Stimulated activated CD4-positive, alpha-beta T cell treated with anti-CD3 and anti-CD28 coated beads, TNF-alpha, amount 100 ng/mL, for 24 hours (primary cell): ENCODE measurements around the gene ARHGAP22.

ENCODE experiments used
- DNase-seq, 3 experiments: peaks; one replicate each; pipeline ENCODE4 v3.0.0-alpha.2; 2020; ENCODE audit warnings: low read depth in 3 of 3

The ARHGAP22 gene

DNA sequence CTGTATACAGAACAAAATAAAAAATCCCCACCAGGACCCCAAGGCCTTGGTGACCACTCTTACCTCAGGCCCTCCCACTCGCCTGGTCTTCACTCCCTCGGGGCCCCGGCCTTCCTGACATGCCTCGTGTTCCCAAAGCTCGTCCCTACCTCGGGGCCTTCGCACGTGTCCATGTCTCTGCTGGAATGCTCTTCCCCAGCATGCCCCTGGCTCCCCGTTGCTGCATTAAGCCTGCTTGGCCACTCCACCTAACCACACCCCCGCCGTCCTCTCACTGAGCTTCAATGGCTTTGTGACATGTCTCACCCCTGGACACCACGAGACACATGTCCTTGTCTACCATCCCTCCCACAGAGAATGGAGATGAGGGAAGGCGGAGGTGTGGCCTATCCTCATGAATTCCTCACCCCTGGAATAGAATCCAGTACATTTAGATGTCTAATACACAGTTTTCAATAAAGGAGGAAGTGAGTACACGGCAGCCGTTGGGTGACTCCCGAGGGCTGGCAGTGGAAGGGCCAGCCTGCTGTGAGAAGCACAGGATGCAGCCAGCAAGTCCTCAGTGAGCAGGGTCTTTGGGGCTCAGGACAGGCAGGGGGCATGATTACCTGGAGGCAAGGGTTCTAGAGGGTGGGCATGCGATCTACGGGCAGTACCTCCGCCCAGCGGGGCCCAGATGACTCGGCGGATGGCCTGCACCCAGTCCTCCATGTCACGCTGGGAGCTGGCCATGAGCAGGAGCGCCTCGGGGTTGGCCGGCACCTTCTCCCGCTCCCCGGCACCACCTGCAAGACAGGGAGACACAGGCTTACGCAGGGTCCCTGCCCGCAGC, 125.7 kb downstream of the ARHGAP22 start:
- no peak for DNase-seq

DNA sequence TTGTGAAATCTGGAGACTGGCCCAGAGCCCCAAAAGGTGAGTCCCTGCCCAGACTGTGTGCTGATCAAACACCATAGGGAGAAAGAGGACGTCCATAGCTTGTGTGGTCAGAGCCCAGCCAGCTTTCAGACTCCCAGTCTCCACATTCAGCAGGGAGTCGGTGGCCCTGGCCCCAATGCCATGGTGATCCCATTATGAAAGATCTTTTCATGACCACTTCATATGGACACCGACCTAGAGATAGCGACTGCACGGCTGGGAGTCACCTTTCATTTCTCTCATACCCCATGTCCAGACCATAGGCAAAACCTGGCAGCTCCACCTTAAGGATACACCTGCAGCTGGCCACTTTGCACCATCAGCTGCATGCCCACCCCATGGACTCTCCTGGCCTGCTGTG, 126.4 kb downstream of the ARHGAP22 start:
- DNase-seq = no peak

DNA sequence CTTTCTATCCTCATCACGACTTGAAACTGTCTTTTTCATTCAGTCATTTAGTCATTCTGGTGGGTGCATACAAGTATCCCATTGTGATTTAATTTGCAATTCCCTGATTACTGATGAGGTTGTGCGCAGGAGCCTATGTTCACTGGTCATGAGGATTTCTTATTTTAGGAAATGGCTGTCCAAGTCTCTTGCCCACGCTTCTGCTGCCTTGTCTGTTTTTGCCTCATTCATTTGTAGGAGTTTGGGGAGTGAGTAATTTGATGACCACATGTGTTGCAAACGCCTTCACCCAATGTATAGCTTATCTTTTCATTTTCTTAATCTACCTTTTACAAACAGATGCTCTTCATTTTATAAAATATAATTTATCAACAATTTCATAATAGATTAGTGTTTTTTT, 127.3 kb downstream of the ARHGAP22 start:
- DNase-seq = no peak

DNA sequence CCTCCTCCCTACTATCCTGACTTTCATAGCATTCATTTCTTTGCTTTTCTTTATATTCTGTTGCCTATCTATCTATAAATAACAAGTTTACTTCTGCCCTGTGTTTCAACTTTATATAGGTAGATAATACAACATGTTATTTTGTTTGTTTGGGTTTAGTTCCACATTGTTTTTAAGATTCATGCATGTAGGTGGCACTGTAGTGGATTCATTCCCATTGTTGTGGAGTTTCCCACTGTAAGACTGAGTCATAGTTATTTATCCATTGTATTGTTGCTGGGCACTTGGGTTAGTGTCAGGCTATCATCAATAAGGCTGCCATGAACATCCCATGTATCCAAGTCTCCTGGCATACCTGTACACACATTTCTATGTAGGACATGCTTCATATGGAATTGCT, 127.7 kb downstream of the ARHGAP22 start:
- DNase-seq = no peak

DNA sequence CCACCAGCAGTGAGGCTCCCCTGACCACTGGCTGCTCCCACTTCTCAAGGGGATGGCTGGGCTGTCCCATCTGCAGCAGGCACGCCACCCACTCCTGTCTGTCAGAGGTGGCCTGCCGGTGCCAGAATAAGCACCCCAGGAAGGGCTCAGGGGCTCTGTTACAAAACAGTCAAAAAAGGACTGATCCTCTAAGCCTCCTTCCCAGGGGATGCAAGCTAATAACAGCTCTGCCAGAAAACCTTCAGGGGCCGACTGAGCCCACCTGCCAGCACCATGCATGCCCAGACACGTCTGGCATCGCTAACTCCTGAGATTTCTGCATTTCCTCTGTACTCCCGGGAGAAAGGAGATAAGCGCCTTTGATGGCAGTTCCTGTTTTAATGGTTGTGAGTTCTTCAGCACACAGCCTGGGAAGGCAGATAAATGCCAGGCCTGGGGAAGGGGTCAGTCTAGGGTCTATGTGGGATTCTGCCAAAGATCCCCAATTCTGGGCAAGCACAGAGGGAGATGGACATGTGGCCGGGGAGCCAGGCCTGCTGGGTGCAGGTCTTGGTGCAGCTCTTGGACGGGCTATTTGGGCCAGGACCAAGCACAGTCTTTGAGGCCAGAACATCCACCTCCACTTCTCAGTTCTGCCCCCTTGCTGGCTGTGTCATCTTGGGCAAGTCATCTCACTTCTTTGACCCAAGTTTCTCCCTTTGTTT, 128.4 kb downstream of the ARHGAP22 start:
- DNase-seq = no peak

DNA sequence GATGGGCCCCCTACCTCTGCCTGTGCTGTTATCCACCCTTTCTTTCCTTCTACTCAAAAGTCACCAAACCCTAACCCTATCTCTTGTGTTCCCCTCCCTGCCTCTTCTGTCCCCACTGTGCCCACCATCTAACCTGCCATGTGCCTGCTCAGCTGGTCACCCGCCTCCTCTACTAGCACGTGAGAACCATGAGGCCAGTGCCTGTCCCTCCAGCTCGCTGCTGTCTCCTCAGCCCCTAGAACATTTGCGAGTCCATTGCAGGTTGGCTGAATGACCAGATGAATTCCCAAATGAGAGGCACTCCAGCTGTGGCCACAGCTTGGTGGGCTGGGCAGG, 129.0 kb downstream of the ARHGAP22 start:
- DNase-seq = no peak

DNA sequence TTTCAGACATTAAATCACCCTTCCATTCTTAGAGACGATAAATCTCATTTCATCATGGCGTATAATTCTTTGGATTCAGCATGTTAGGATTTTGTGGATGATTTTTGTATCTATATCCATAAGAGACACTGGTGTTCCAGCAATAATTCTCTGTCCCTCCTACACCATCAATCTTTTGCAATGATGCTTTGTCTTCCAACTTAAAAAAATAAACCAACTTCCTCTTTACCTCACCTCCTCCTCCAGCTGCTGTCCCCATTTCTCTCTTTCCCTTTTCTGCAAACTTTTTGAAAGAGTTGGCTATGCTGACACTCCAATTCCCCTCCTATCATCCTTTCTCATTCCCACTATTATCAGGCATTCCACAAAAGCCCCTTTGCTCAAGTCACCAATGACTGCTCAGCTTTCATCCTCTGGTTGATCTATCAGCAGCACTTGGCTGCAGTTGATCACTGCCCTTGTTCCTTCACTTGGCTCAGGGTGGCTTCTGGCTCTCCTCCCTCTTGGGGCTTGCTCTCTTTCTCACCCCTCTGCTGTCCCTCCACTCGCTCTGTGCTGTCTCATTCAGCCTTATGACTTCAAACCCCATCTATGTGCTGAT, 130.0 kb downstream of the ARHGAP22 start:
- no peak for DNase-seq

DNA sequence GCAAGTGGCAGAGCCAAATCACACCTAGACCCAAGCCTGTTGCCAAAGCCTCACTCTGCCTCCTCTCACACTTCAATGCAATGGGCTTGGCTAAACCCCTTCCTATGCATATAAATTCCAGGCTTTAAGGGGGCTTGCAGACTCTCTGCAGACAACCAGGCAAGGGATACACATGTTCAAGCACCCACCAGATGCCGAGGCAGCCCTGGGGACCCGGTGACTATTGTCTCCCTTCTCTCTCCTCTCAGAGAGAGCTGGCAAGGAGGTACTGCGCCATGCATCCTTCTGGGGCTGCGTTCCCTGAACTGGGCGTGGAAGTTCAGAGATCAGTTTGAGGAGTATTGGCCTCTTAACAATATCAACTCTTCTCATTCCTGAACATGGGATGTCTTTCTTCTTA, 131.2 kb downstream of the ARHGAP22 start:
- no peak for DNase-seq

DNA sequence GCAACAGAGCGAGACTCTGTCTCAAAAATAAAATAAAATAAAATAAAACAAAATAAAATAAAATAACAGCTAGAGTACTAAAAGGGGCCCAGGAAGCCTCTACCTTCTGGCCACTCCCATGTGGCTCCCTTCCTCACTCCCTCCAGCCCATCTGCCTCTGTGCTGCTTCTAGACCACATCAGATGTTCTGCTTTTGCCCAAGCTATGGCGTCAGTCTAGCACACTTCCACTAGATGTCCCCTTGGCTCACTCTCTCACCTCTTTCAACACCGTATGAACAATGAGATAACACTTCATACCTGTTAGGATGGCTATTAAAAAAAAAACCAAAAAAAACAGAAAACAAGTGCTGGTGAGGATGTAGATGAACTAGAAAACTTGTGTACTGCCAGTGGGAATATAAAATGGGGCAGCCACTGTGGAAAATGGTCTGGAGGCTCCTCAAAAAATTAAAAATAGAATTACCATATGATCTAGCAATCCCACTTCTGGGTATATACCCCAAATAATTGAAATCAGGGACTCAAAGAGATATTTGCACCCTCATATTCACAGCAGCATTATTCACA, 132.3 kb downstream of the ARHGAP22 start:
- DNase-seq = no peak

DNA sequence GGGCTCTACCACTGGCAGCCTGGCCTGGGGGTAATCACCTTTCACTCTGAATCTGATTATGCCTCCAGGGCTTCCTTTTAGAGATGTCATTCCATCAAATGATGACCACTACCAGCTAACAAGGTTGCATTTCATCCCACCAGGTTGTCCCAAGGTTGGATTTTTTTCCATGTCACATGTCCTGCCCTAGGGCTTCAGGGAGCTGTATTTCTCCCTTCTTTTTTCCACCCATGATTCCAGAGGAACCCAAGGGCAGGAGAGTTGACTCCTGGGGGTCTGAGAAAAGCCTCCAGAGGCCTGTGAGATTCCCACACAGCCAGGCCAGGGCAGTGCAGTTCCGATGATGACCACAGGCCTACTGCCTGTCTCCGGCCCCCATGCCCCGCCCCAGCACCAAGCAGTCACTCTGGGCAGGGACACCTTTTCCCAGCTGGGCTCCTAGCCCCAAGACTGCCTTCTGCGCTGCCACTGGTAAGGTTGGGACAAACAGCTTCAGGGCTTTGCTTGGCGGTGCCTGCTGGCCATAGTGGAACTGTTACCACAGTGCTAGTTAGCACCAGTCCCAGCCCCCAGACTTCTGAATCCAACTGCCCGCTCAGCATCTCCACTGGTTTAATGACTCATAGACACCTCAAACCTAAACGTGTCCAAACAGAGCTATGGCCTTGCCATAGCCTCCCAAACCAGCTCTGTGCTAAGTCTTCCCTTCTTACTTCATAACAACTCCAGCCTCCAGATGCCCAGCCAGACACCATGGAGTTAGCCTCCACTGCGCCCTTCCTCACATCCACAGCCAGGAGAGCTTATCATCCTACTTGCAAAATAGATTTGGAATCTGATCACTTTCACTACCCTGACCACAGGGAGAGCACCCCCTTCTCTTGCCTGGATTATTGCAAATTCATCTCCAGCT, 133.7 kb downstream of the ARHGAP22 start:
- DNase-seq = no peak

DNA sequence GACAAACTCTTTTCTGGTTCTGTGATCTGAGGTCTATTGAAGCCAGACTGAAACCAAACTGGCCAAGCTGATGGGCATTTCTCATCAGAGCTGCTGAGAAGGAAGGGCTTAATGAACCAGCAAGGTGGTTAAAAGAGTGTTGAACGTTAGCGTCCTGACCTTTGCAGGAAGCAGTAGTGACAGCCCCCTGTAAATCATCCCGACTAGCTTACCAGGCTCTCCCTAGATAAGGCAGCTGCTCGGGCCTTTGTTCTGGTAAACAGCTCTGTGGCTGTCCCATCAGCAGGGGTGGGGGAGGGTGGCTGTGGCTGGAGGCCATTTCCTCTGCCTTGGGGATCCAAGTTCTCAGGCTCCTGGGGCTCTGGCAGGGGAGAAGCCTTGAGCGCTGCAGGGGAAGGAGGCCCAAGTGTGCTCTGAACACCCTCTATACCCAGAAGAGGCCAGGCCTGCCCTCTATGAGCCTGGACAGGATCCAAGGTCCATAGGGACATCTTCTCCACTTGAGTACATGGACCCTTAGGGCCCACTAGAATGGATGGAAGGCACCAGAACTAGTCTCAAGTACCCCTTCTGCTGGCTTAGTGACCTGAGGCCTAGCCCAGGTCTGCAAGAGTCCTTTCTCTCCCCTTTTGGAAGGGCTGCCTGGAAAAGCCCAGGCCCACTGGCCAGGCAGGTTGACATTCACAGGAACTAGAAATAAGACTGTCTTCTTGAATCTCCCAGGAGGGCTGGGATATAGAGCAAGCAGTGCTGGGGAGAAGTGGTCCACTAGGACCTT, 134.6 kb downstream of the ARHGAP22 start:
- no peak for DNase-seq

DNA sequence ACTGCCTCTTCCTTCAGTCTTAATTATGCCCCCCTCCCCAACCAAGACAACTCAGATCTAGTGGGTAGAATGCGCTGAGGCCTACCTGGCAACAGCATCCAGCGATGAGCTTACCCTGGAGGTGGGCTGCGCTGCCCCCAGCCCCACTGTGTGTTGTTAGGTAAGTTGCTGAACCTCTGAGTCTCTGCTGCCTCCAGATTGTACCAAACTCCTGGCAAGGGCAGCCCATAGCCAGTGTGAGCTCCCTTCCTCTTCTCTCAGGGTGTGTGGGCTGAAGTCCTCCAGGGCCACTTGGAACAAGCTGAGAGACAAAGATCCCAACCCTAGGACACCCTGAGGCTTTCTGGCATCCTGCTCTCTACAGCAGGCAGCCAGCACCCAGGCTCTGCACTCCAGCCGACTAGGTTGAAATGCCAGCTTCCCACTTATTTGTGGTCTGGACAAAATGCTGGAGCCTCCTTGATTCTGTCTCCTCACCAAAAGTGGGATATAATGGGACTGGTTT, 135.3 kb downstream of the ARHGAP22 start:
- no peak for DNase-seq

DNA sequence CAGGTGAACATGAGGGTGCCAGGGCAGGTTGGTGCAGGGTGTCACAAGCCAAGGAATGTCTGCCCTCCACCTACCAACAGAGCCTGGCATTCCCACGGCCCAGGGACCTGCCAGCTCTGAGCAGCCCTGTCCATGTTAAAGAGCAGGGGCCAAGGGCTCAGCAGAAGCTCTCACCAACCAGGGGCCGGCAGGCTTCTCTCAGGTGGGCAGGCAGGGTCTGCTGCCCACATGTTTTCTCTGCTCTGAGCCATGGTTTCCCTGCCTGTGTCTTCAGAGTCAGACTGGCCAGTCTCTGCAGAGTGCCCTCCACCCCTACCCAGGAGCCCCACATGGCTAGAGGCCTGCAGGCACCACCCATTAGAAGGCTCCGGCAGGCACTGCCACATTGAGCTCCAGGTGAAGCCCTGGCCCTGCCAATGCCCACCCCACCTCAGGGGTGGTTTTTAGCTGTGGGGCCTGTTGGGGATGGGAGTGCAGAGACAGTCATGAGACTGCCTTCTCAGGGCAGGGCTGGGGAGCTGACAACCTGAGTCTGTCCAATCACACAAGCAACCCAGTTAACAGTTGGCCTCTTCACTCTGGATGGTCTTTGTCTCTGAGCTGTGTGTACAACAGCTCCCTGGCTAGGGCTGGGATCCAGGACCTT, 135.9 kb downstream of the ARHGAP22 start:
- no peak for DNase-seq

DNA sequence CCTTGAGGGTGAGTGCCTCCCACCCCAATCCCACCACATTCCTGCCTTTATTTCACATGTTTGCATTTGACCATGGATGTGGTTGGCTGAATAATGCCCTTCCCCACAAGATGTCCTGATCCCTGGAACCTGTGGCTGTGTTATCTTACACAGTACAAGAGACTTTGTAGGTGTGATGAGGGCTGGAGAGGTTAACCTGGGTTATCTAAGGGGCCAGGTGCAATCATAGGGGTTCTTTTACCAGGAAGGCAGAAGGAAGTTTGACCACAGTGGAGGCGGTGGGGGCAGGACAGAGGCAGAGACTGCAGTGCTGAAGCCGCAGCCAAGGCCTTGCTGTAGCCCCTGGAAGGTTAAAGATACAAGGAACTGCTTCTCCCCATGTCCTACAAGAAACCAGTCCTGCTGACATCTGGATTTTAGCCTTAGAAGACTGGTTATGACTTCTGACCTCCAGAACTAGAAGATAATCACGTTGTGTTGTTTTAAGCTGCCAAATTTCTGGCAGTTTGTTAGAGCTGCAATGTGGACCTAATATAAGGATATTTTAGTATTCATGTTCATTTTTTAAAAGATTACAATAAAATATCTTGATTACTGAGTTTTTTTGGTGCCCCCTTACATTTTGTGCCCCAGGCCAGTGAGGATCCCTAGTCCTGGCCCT, 136.6 kb downstream of the ARHGAP22 start:
- DNase-seq = no peak

DNA sequence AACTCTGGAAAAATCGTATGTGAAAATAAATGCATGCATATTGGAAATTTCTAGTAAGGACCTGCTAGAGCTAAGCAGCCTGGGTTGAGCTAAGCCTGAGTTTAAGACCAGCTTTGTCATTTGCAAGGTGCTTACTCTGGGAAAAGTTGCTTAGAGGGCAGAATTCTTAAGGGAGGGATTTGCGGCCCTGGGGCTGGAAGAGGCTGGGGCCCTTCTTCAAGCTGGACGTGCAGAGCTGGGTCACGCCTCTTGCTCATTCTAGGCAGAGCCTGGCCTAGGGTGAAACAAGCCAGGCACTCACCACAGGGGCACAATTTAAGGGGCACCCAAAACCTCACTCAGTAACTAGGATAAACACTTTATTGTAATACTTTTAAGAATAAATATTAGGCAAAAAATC, 137.2 kb downstream of the ARHGAP22 start:
- no peak for DNase-seq

DNA sequence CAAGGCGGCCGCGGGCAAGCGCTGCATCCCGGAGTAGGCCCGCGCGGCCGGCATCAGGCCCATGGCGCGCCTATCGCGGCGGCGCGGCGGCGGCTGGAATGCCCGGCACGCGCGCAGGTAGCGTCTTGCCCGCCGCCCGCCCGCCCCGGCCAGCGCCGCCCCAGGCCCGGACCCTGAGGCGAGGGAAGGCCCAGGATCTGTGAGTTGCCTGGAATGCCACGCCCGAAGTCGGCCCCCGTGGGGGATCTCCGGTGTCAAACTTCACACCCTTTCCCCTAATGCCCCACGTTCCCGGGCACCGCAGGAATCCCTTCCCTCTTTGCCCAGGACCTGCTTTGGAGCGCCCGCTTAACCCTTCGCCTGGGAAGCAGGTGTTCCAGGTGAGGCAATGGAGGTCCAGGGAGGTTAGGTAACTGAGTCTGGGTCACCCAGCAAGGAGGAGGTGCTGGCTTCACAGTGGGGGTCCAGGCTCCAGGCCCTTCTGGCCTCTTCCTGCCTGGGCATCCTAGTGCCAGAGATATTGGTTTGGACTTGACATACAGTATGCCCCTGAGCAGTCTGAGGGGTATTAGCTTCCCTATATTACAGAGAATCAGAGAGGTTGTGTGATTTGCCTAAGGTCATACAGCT, 138.1 kb downstream of the ARHGAP22 start:
- DNase-seq = no peak

DNA sequence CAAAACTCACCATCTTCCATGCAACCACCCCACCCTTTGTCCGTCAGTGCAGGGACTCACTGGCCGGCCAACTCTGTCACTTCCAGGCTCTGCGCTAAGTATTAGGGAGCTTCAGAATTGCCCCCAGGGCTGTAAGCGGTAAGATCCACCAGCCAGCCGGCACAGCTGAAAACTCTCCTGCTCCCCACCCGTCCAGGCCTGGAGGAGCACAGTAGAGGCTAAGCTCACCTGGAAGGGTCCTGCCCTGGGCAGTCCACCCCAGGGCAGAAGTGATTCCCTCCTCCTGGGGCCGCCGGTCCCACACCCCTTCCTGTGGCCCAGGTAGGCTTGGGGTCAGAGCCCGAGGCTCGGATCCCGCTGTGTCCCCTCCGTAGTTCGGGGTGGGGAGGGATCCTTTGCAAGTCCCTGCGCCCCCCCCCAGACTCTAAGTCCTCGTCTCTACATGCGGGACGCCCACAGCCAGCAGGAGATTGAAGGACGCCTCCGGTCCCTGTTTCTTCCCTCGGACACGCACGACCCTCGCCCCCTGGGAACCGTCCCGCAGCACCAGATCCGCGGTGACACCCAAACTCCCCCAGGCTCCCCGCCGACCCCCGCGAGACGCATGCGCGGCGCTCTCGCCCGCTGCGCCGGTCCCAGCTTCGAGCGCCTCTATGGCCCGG, 138.9 kb downstream of the ARHGAP22 start:
- no peak for DNase-seq

DNA sequence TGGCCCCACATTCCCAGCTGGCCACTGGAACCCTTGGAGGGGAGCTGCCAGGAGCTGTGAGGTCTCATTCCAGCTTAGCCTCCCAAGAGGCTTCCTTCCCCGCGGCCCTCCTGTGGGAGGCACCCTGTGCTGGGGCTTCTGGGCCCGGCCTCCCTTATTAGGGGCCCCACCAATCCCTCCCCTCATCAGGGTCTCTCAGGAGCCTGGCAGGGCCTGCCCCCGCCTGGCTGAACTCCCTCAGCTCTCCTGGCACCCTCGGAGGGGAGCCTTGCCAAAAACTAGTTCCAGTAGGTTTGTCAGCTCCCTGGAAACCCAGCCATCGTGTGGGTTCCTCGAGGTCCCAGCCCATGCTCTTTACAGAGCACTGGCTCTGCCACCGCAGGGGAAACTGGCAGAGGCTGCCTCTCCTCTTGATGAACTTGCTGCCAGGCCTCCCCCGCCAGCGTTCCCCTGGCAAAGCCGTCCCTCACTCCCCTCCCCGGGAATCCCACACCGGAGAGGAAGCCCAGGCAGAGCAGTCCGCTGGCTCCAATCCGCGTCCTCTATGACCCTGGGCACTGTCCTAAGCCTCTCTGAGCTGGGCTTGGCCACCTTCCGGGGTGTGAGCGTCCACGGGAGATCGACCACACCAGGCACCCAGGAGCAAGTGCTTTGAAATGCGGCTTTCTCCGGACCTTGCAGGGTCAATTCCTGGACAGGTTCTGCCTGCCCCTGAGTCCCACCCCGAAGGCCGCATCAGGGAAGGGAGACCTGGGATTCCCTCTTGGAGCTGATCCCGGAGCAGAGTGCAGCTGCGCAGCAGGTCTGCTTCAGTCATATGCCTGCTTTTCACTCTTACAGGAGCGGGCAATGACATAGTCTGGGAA, 139.8 kb downstream of the ARHGAP22 start:
- DNase-seq = no peak
